Endodermal cell (in vitro differentiated cells): ENCODE results near the gene PPP1CA. TPM values are rescaled to one million over a fixed set of nuclear protein-coding genes. Genes with fewer than 3 reads are reported as not detected.
A peak's percentile ranks its signal among the peaks of the same experiment; 100 is the strongest.

Experiments
- DNase-seq: peaks from one replicate; pipeline ENCODE4 v3.0.0-alpha.2; 2017
- H3K27ac ChIP-seq: 2 replicates; pipeline ENCODE4 v1.5.1; 2013; ENCODE audit warnings: mild to moderate bottlenecking, low read depth, low read length, moderate library complexity
- H3K27me3 ChIP-seq: 2 replicates; pipeline ENCODE4 v1.6.1; 2013; ENCODE audit warnings: mild to moderate bottlenecking, low read length, moderate library complexity; ENCODE audit not compliant: insufficient read depth, control insufficient read depth, poor library complexity, severe bottlenecking
- H3K36me3 ChIP-seq: 2 replicates; pipeline ENCODE4 v1.7.0; 2013; ENCODE audit warnings: mild to moderate bottlenecking, low read length, moderate library complexity; ENCODE audit not compliant: control insufficient read depth, insufficient read depth
- H3K4me1 ChIP-seq: one replicate; pipeline ENCODE4 v1.7.0; 2013; ENCODE audit warnings: low read length; ENCODE audit not compliant: control insufficient read depth, insufficient read depth
- H3K4me3 ChIP-seq: 2 replicates; pipeline ENCODE4 v1.5.1; 2013; ENCODE audit warnings: mild to moderate bottlenecking, low read length, moderate library complexity
- H3K9ac ChIP-seq: 2 replicates; pipeline ENCODE4 v1.6.1; 2013; ENCODE audit warnings: mild to moderate bottlenecking, low read length, moderate library complexity; ENCODE audit not compliant: poor library complexity, severe bottlenecking; ENCODE audit errors: extremely low read depth
- H3K9me3 ChIP-seq: 2 replicates; pipeline ENCODE4 v1.6.1; 2013; ENCODE audit warnings: mild to moderate bottlenecking, low read length, moderate library complexity; ENCODE audit not compliant: control insufficient read depth
- H3K27ac Mint-ChIP-seq: 2 replicates; pipeline ENCODE4 v1.8.0; 2020; ENCODE audit warnings: mixed read lengths
- H3K27me3 Mint-ChIP-seq: 2 replicates; pipeline ENCODE4 v1.8.0; 2021; ENCODE audit warnings: mild to moderate bottlenecking, mixed read lengths; ENCODE audit not compliant: insufficient read depth
- H3K36me3 Mint-ChIP-seq: 2 replicates; pipeline ENCODE4 v1.8.0; 2020; ENCODE audit warnings: low read depth, mixed read lengths
- H3K4me1 Mint-ChIP-seq: 2 replicates; pipeline ENCODE4 v1.8.0; 2020; ENCODE audit warnings: mixed read lengths
- H3K4me3 Mint-ChIP-seq: 2 replicates; pipeline ENCODE4 v1.8.0; 2020; ENCODE audit warnings: mild to moderate bottlenecking, moderate library complexity, mixed read lengths
- H3K9me3 Mint-ChIP-seq: 2 replicates; pipeline ENCODE4 v1.8.0; 2020; ENCODE audit warnings: mild to moderate bottlenecking, mixed read lengths
- WGBS, 2 experiments: methylation state at CpG; one replicate each; pipeline versions ENCODE4 v1.1.5 to v1.1.7; 2013; ENCODE audit warnings: missing lambda C conversion rate in 2 of 2, mixed read lengths in 1 of 2; ENCODE audit not compliant: insufficient coverage in 1 of 2, insufficient read length in 1 of 2; 5-methylcytosine and 5-hydroxymethylcytosine counted together
- total RNA-seq, 2 donors: library from RNA; stranded (reverse); fragmentation: NEBNext Ultra II Directional in 1 of 2; extraction: Animal tissue kit (Norgen Biotek cat#: 25700) in 1 of 2; gene quantifications; 2 replicates in 1 of 2; 3 replicates in 1 of 2; pipeline ENCODE4 v1.2.1, GENCODE V29; 2021
- TF ChIP-seq, protein P1 (sequence below): fragments of 200-600 bp; sonication (generic); conservative IDR thresholded peaks from 2 replicates; pipeline ENCODE4 v1.5.0; 2021; ENCODE audit warnings: antibody characterized with exemption, mild to moderate bottlenecking

Gene PPP1CA
- total RNA-seq, 2 donors from 2014 or later: 182 to 212 TPM

GRCh38 chr11:67374571-67375281 lies 26.9 kb downstream of the PPP1CA start:
- Mint-ChIP-seq H3K4me3 (peak overlapping the region; percentile 76), H3K27me3 (peaks cover 57% of the 10 kb centered on the region), H3K4me1 (peaks cover 43% of the 10 kb centered on the region), H3K9me3 (no peaks in the 10 kb centered on the region), H3K27ac (peak overlapping the region; percentile 92), H3K36me3 (no peaks in the 10 kb centered on the region)
- Histone ChIP-seq H3K9me3 (no peaks in the 10 kb centered on the region), H3K9ac (peak overlapping the region; percentile 69), H3K4me3 (peak overlapping the region; percentile 81), H3K27ac (no peak overlapping the region), H3K36me3 (no peaks in the 10 kb centered on the region), H3K27me3 (no peaks in the 10 kb centered on the region), H3K4me1 (peaks cover 30% of the 10 kb centered on the region)
- TF ChIP-seq, protein P1, sequence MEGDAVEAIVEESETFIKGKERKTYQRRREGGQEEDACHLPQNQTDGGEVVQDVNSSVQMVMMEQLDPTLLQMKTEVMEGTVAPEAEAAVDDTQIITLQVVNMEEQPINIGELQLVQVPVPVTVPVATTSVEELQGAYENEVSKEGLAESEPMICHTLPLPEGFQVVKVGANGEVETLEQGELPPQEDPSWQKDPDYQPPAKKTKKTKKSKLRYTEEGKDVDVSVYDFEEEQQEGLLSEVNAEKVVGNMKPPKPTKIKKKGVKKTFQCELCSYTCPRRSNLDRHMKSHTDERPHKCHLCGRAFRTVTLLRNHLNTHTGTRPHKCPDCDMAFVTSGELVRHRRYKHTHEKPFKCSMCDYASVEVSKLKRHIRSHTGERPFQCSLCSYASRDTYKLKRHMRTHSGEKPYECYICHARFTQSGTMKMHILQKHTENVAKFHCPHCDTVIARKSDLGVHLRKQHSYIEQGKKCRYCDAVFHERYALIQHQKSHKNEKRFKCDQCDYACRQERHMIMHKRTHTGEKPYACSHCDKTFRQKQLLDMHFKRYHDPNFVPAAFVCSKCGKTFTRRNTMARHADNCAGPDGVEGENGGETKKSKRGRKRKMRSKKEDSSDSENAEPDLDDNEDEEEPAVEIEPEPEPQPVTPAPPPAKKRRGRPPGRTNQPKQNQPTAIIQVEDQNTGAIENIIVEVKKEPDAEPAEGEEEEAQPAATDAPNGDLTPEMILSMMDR: no peak
- 33% methylated on average over 5 of the region's 9 CpGs; no CpG with 5 or more reads in 1 of the 2 experiments for WGBS, 2 experiments
- peak; percentile 65 for DNase-seq

DNA sequence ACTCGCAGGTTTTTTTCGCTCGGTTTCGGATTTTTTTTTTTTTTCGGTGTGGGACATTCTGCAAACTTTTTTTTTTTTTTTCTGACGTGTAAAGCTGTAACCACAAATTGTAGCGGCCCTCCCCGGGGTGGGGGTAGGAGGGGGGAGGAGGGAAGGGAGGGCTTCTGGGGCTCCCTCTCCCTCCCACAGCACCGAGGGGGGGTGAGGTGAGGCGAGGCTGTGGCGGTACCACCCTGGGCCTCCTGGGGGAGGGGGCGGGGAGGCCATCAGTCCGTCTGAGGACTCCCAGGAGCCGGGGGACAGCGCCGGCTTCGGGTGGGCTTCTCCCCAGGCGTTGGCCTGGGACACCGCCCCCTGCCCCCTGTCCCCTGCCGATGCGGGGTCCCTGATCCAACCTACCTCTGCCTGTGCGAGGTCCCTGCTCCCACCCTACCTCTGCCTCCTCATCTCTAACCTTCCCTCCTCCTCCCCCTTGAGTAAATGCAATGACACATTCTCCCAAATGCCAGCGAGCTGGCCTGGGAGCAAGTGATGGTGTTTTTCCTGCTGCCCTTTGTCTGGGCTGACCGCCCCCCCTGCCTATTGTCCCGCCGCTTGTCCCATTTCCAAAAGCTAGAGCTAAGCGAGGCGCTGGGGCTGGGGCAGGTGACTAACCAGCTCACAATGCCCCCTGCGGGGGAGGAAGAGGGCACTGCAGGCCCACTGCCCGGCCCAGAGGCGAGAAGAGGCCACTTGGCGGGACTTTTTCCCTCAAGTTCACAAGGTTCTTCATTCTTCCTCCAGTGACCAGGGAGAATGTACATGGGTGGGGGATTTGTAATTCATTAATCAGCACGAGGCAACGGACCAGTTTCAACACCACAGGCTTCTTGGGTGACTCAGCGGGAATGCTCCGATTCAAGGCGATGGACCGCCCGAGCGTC lies 27.7 kb downstream of the PPP1CA start:
- Mint-ChIP-seq H3K9me3 (no peaks in the 10 kb centered on the region), H3K4me1 (peaks cover 44% of the 10 kb centered on the region), H3K27ac (peak overlapping the region; percentile 92), H3K36me3 (no peaks in the 10 kb centered on the region), H3K27me3 (peaks cover 60% of the 10 kb centered on the region), H3K4me3 (peak overlapping the region; percentile 76)
- Histone ChIP-seq H3K36me3 (no peaks in the 10 kb centered on the region), H3K4me1 (peaks cover 30% of the 10 kb centered on the region), H3K9ac (peak overlapping the region; percentile 69), H3K27me3 (no peaks in the 10 kb centered on the region), H3K4me3 (peak overlapping the region; percentile 81), H3K27ac (no peak overlapping the region), H3K9me3 (no peaks in the 10 kb centered on the region)
- WGBS, 2 experiments: 10 to 14% methylated on average over 5 to 36 of the region's 40 CpGs
- peak; percentile 94 for DNase-seq
- TF ChIP-seq, protein P1: peak; percentile 70

GRCh38 chr11:67372993-67373647 lies 28.5 kb downstream of the PPP1CA start, which contains the start of gene CLCF1:
CLCF1 (minus strand) TSS chr11:67373598; CDS start chr11:67373539, 59 bp downstream.
- Histone ChIP-seq H3K27ac (no peak within 1 kb of the TSS), H3K27me3 (no peaks in the 10 kb centered on the region), H3K4me1 (peaks cover 30% of the 10 kb centered on the region), H3K9me3 (no peaks in the 10 kb centered on the region), H3K9ac (peak within 1 kb of the TSS; percentile 69), H3K36me3 (no peaks in the 10 kb centered on the region), H3K4me3 (peak within 1 kb of the TSS; percentile 81)
- Mint-ChIP-seq H3K27me3 (peaks cover 59% of the 10 kb centered on the region), H3K27ac (peak within 1 kb of the TSS; percentile 92), H3K36me3 (no peaks in the 10 kb centered on the region), H3K4me3 (peak within 1 kb of the TSS; percentile 76), H3K4me1 (peaks cover 44% of the 10 kb centered on the region), H3K9me3 (no peaks in the 10 kb centered on the region)
- TF ChIP-seq, protein P1: no peak
- 0% methylated on average over 7 to 76 of the region's 76 CpGs for WGBS, 2 experiments
- peak; percentile 88 for DNase-seq
